HUES48 (cell line): ENCODE data around the gene GSC2.
A peak's percentile ranks its signal among the peaks of the same experiment; 100 is the strongest.

Source experiments
- H3K27ac ChIP-seq: one replicate; pipeline ENCODE4 v1.7.0; 2013; ENCODE audit warnings: low read depth, low read length, inconsistent platforms
- H3K27me3 ChIP-seq: 2 replicates; pipeline ENCODE4 v1.6.1; 2013; ENCODE audit warnings: mild to moderate bottlenecking, low read length; ENCODE audit not compliant: control insufficient read depth, insufficient read depth
- H3K36me3 ChIP-seq: 2 replicates; pipeline ENCODE4 v1.6.1; 2013; ENCODE audit warnings: low read length; ENCODE audit not compliant: control insufficient read depth, insufficient read depth
- H3K4me1 ChIP-seq: 2 replicates; pipeline ENCODE4 v1.6.1; 2013; ENCODE audit warnings: mild to moderate bottlenecking, low read length; ENCODE audit not compliant: control insufficient read depth, insufficient read depth
- H3K4me3 ChIP-seq: 2 replicates; pipeline ENCODE4 v1.5.1; 2013; ENCODE audit warnings: mild to moderate bottlenecking, low read depth, low read length
- H3K9ac ChIP-seq: 2 replicates; pipeline ENCODE4 v1.6.1; 2013; ENCODE audit warnings: mild to moderate bottlenecking, low read depth, low read length, moderate library complexity
- H3K9me3 ChIP-seq: 2 replicates; pipeline ENCODE4 v1.6.1; 2013; ENCODE audit warnings: low read length; ENCODE audit not compliant: control insufficient read depth, insufficient read depth

GSC2 gene

GRCh38 chr22:19122143-19122751, 27.8 kb downstream of the GSC2 start, which contains the start of gene DGCR2:
Gene DGCR2, minus strand, starts transcription at chr22:19122412. Its CDS starts 206 bp downstream, at chr22:19122206.
- Histone ChIP-seq H3K27me3 (no peaks in the 10 kb centered on the region), H3K9ac (peak within 1 kb of the TSS; percentile 92), H3K4me3 (peak within 1 kb of the TSS; percentile 97), H3K4me1 (peaks cover 15% of the 10 kb centered on the region), H3K9me3 (no peaks in the 10 kb centered on the region), H3K36me3 (peaks cover 9% of the 10 kb centered on the region), H3K27ac (peak within 1 kb of the TSS; percentile 95)

GRCh38 chr22:19121631-19122142, 28.4 kb downstream of the GSC2 start:
- H3K27me3 ChIP-seq, result no peaks in the 10 kb centered on the region
- peak overlapping the region; percentile 95 for H3K27ac ChIP-seq
- H3K4me1 ChIP-seq, result peaks cover 15% of the 10 kb centered on the region
- no peaks in the 10 kb centered on the region for H3K9me3 ChIP-seq
- peak overlapping the region; percentile 97 for H3K4me3 ChIP-seq
- H3K36me3 ChIP-seq, result peaks cover 9% of the 10 kb centered on the region
- H3K9ac ChIP-seq, result peak overlapping the region; percentile 92

- Histone ChIP-seq H3K27ac (peak overlapping the region; percentile 95), H3K27me3 (no peaks in the 10 kb centered on the region), H3K4me3 (peak overlapping the region; percentile 97), H3K4me1 (peaks cover 15% of the 10 kb centered on the region), H3K9me3 (no peaks in the 10 kb centered on the region), H3K9ac (peak overlapping the region; percentile 42), H3K36me3 (peaks cover 9% of the 10 kb centered on the region)
These were observed 29.1 kb downstream of the GSC2 start for GRCh38 chr22:19120829-19121630.

- Histone ChIP-seq H3K27ac (no peak overlapping the region), H3K27me3 (no peaks in the 10 kb centered on the region), H3K4me3 (no peak overlapping the region), H3K9me3 (no peaks in the 10 kb centered on the region), H3K9ac (no peak overlapping the region), H3K4me1 (peaks cover 15% of the 10 kb centered on the region), H3K36me3 (peaks cover 9% of the 10 kb centered on the region)
These were observed 30.1 kb downstream of the GSC2 start for GRCh38 chr22:19119949-19120348.

GRCh38 chr22:19118329-19118880, 31.7 kb downstream of the GSC2 start:
- Histone ChIP-seq H3K9me3 (no peaks in the 10 kb centered on the region), H3K4me3 (no peak overlapping the region), H3K36me3 (peaks cover 9% of the 10 kb centered on the region), H3K9ac (no peak overlapping the region), H3K27me3 (no peaks in the 10 kb centered on the region), H3K4me1 (peaks cover 15% of the 10 kb centered on the region), H3K27ac (no peak overlapping the region)

- Histone ChIP-seq H3K27me3 (no peaks in the 10 kb centered on the region), H3K4me1 (peaks cover 10% of the 10 kb centered on the region; the same call in 1 of the 2 replicates), H3K36me3 (peaks cover 9% of the 10 kb centered on the region), H3K9me3 (no peaks in the 10 kb centered on the region), H3K27ac (no peak overlapping the region), H3K4me3 (no peak overlapping the region), H3K9ac (no peak overlapping the region)
These were observed 33.0 kb downstream of the GSC2 start for GRCh38 chr22:19117111-19117512.

GRCh38 chr22:19115628-19116027, 34.5 kb downstream of the GSC2 start:
- Histone ChIP-seq H3K36me3 (peaks cover 9% of the 10 kb centered on the region), H3K27ac (no peak overlapping the region), H3K4me3 (no peak overlapping the region), H3K27me3 (no peaks in the 10 kb centered on the region), H3K4me1 (peaks cover 13% of the 10 kb centered on the region), H3K9me3 (no peaks in the 10 kb centered on the region), H3K9ac (no peak overlapping the region)

GRCh38 chr22:19114984-19115552, 35.0 kb downstream of the GSC2 start:
- Histone ChIP-seq H3K36me3 (peaks cover 9% of the 10 kb centered on the region), H3K9me3 (no peaks in the 10 kb centered on the region), H3K4me3 (no peak overlapping the region), H3K9ac (no peak overlapping the region), H3K27me3 (no peaks in the 10 kb centered on the region), H3K4me1 (peaks cover 15% of the 10 kb centered on the region), H3K27ac (no peak overlapping the region)

GRCh38 chr22:19113429-19113828, 36.7 kb downstream of the GSC2 start:
- H3K36me3 ChIP-seq, result peaks cover 2% of the 10 kb centered on the region; the same call in 1 of the 2 replicates
- peaks cover 24% of the 10 kb centered on the region for H3K4me1 ChIP-seq
- H3K4me3 ChIP-seq, result no peak overlapping the region

GRCh38 chr22:19111584-19111983, 38.5 kb downstream of the GSC2 start:
- Histone ChIP-seq H3K27ac (no peak overlapping the region), H3K4me3 (no peak overlapping the region), H3K36me3 (no peaks in the 10 kb centered on the region), H3K9ac (no peak overlapping the region; the same call in 1 of the 2 replicates), H3K4me1 (peaks cover 24% of the 10 kb centered on the region), H3K27me3 (no peaks in the 10 kb centered on the region), H3K9me3 (no peaks in the 10 kb centered on the region)

More at GRCh38 chr22:19113429-19113828, 36.7 kb downstream of the GSC2 start:
- Histone ChIP-seq H3K9ac (no peak overlapping the region), H3K27ac (no peak overlapping the region), H3K27me3 (no peaks in the 10 kb centered on the region), H3K9me3 (no peaks in the 10 kb centered on the region)
